ENCODE data around the gene LCN1.
"Not testable (repeated sequence)": the region's sequence is repeated elsewhere in the genome, so short reads cannot be mapped to it uniquely, and the experiment has no call there.

Gene LCN1

DNA sequence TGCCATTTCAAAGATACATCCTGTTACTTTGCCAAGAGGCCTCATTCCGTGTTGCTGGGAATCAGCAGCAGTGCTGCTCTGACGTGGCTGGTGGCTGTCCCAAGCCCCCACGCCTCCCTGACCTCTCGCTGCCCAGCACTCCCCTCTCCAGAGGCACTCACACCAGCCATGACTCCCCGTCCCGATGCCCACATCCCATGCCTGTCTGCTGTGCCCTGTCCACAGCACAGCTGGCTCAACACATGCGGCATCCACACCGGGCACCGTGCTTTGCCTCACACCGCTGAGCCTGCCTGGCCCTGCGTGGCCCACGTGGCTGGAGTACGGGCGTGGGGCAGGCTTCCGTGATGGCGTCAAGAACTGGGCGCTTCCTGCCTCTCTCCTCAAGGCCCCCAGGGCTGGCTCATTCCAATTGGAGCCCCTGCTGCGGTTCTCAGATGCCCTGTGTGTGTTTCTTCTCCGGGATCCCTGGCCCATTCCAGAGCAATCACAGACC, 7.8 kb upstream of the LCN1 start:
- H3K4me3 ChIP-seq (ENCODE audit: low read depth, low read length): no peak overlapping the region
- no peak for DNase-seq (ENCODE audit: low read depth)
- no peak for TF ChIP-seq CTCF (IDR thresholded peaks at IDR 0.05; ENCODE audit: insufficient read depth, low read depth, low read length, missing control alignments)

- not testable (repeated sequence) for H3K4me3 ChIP-seq (ENCODE audit: low read depth, low read length); DNase-seq (ENCODE audit: low read depth)
Measured at GRCh38 chr9:135513906-135514305, 7.3 kb upstream of the LCN1 start.

GRCh38 chr9:135514342-135515082, 6.7 kb upstream of the LCN1 start:
- TF ChIP-seq CTCF (IDR thresholded peaks at IDR 0.05; ENCODE audit: insufficient read depth, low read depth, low read length, missing control alignments): no peak
- no peak for DNase-seq (ENCODE audit: low read depth)
- H3K4me3 ChIP-seq (ENCODE audit: low read depth, low read length): no peak overlapping the region

- TF ChIP-seq CTCF (IDR thresholded peaks at IDR 0.05; ENCODE audit: insufficient read depth, low read depth, low read length, missing control alignments): no peak
- DNase-seq (ENCODE audit: low read depth): no peak
- H3K4me3 ChIP-seq (ENCODE audit: low read depth, low read length): no peak overlapping the region
Measured at GRCh38 chr9:135515083-135515951, 5.9 kb upstream of the LCN1 start.

GRCh38 chr9:135516132-135516860, 4.9 kb upstream of the LCN1 start:
- no peak for DNase-seq (ENCODE audit: low read depth)
- TF ChIP-seq CTCF (IDR thresholded peaks at IDR 0.05; ENCODE audit: insufficient read depth, low read depth, low read length, missing control alignments): no peak
- no peak overlapping the region for H3K4me3 ChIP-seq (ENCODE audit: low read depth, low read length)

DNA sequence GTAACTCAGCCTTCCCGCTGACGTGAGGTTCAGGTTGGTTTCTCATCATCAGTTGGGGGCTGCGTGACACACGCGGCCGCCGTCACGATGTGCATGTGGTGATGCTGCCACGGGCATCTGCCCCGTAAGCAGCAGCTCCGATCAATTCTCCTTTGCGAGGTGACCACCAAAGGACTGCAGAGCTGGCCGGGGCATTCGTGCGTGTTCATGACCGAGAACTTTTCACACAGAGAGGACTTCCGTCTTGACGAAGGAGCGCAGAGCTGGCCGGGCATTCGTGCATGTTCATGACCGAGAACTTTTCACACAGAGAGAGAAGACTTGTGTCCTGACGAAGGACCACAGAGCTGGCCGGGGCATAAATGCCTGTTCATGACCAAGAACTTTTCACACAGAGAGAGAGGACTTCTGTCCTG, 3.8 kb upstream of the LCN1 start:
- no peak for TF ChIP-seq CTCF (IDR thresholded peaks at IDR 0.05; ENCODE audit: insufficient read depth, low read depth, low read length, missing control alignments)
- H3K4me3 ChIP-seq (ENCODE audit: low read depth, low read length): no peak overlapping the region
- DNase-seq (ENCODE audit: low read depth): no peak
